ENCODE data around the gene MEAK7.

Gene MEAK7

DNA sequence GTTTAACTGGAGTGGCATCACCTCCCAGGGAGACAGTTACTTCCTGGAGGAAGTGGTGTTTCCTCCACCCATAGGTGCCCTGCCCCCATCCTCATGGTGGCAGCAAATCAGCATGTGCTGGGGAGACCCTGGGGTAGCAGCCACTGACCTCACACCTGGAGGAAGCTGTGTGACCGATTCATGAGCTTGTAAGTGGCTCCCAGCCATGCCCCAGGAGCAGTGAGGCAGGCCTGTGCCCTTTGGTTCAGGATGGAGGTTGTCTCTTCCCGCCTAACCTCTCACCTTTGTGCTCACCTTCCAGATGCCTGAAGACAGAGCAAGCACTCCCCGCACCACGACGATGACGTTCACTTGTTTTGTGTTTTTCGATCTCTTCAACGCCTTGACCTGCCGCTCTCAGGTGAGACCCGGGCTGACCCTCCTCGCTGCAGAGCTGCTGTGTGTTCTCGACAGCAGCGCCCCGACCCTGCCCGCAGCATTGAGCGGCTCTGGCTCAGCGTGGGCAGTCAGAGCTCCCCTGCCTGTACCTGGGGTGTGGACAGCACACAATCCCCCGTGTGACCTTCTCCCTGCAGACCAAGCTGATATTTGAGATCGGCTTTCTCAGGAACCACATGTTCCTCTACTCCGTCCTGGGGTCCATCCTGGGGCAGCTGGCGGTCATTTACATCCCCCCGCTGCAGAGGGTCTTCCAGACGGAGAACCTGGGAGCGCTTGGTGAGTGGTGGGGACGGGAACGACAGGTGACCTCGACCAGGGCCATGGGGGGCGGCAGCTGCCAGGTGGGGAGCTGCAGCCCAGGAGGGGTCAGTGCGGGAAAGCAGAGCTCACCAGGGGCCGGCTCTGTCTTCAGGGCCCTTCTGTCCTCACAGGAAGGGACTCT lies 42.8 kb downstream of the MEAK7 start:
- H3K4me3 ChIP-seq (ENCODE audit: low read length in 2 of 2) = no peak overlapping the region
- peak overlapping the region; percentile 18 for H2BK120ac ChIP-seq (ENCODE audit: low read depth, low read length)
- H3K4ac ChIP-seq (ENCODE audit: low read length) = no peak overlapping the region
- H4K8ac ChIP-seq (ENCODE audit: low read depth, low read length) = peak overlapping the region; percentile 43
- no peak overlapping the region for H3K4me2 ChIP-seq (ENCODE audit: insufficient read depth, low read length, poor library complexity, severe bottlenecking)
- H3K27me3 ChIP-seq (ENCODE audit: control insufficient read depth in 3 of 3, insufficient read depth in 3 of 3, low read depth in 1 of 3, low read length in 3 of 3) = no peaks in the 10 kb centered on the region
- DNase-seq (ENCODE audit: low spot score) = no peak
- WGBS, 2 donors (ENCODE audit: extremely low coverage in 2 of 2, insufficient read length in 2 of 2, insufficient replicate concordance in 1 of 2) = no CpG with 5 or more reads among the region's 30 CpGs
- H3K23ac ChIP-seq (ENCODE audit: low read depth, low read length, poor library complexity) = peak overlapping the region; percentile 52
- H2BK5ac ChIP-seq (ENCODE audit: low read length) = no peak overlapping the region
- H3K18ac ChIP-seq (ENCODE audit: low read length) = peak overlapping the region; percentile 64
- H3K36me3 ChIP-seq (replicated peaks in 1 of 2; ENCODE audit: control insufficient read depth in 2 of 2, insufficient read depth in 2 of 2, low read length in 2 of 2) = peaks cover 3 to 8% of the 10 kb centered on the region in 2 donors
- peak overlapping the region; percentile 38 for H3K14ac ChIP-seq (ENCODE audit: low read length)
- no peak overlapping the region for H2BK15ac ChIP-seq (ENCODE audit: low read length)
- H3K9me3 ChIP-seq (replicated peaks in 1 of 2; ENCODE audit: control insufficient read depth in 2 of 2, insufficient read depth in 1 of 2, low read depth in 1 of 2, low read length in 2 of 2) = peaks cover 0 to 10% of the 10 kb centered on the region in 2 donors
- peak overlapping the region; percentile 30 for H3K9ac ChIP-seq (ENCODE audit: low read depth, low read length, poor library complexity)
- H2BK12ac ChIP-seq (ENCODE audit: low read length) = peak overlapping the region; percentile 41
- H3K27ac ChIP-seq (replicated peaks; ENCODE audit: low read length) = no peak overlapping the region
- no peaks in the 10 kb centered on the region for H3K79me1 ChIP-seq (ENCODE audit: low read depth, low read length)
- H2AFZ ChIP-seq (ENCODE audit: low read length) = no peak overlapping the region
- H2AK5ac ChIP-seq (ENCODE audit: low read depth, low read length) = no peak overlapping the region
- H4K91ac ChIP-seq (ENCODE audit: low read depth, low read length, poor library complexity) = no peak overlapping the region
- H3K4me1 ChIP-seq (ENCODE audit: control insufficient read depth in 2 of 2, insufficient read depth in 1 of 2, low read depth in 1 of 2, low read length in 2 of 2) = peaks cover 0 to 2% of the 10 kb centered on the region in 2 donors

DNA sequence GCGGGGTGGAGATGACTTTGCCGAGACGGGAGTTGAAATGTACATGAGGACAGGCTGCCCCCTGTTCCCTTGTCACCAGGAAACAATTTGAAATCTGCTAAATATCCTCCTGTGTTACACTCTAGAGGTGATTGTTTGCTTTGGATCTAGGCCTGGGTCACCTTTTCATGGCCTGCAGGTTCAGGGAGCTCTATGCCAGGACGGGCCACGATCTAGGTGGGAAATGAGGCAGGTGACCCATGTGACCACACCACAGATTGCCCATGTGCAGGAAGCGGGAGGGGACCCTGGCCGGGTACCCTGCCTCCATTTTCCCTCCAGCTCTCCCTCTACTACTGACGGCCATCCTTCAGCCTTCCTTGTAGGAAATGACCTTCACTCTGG lies 43.4 kb downstream of the MEAK7 start:
- DNase-seq (ENCODE audit: low spot score) = no peak
- H2AFZ ChIP-seq (ENCODE audit: low read length) = no peak overlapping the region
- no peaks in the 10 kb centered on the region for H3K27me3 ChIP-seq (ENCODE audit: control insufficient read depth in 3 of 3, insufficient read depth in 3 of 3, low read depth in 1 of 3, low read length in 3 of 3)
- peaks cover 3 to 8% of the 10 kb centered on the region in 2 donors for H3K36me3 ChIP-seq (replicated peaks in 1 of 2; ENCODE audit: control insufficient read depth in 2 of 2, insufficient read depth in 2 of 2, low read length in 2 of 2)
- peak overlapping the region; percentile 43 for H4K8ac ChIP-seq (ENCODE audit: low read depth, low read length)
- peak overlapping the region; percentile 72 for H4K91ac ChIP-seq (ENCODE audit: low read depth, low read length, poor library complexity)
- H3K79me1 ChIP-seq (ENCODE audit: low read depth, low read length) = no peaks in the 10 kb centered on the region
- H2AK5ac ChIP-seq (ENCODE audit: low read depth, low read length) = no peak overlapping the region
- H3K18ac ChIP-seq (ENCODE audit: low read length) = peak overlapping the region; percentile 64
- H3K4me3 ChIP-seq (ENCODE audit: low read length in 2 of 2) = no peak overlapping the region
- no peak overlapping the region for H3K4me2 ChIP-seq (ENCODE audit: insufficient read depth, low read length, poor library complexity, severe bottlenecking)
- no peak overlapping the region for H3K14ac ChIP-seq (ENCODE audit: low read length)
- H3K9ac ChIP-seq (ENCODE audit: low read depth, low read length, poor library complexity) = no peak overlapping the region
- no peak overlapping the region for H3K27ac ChIP-seq (replicated peaks; ENCODE audit: low read length)
- peaks cover 0 to 2% of the 10 kb centered on the region in 2 donors for H3K4me1 ChIP-seq (ENCODE audit: control insufficient read depth in 2 of 2, insufficient read depth in 1 of 2, low read depth in 1 of 2, low read length in 2 of 2)
- no peak overlapping the region for H2BK15ac ChIP-seq (ENCODE audit: low read length)
- peak overlapping the region; percentile 52 for H3K23ac ChIP-seq (ENCODE audit: low read depth, low read length, poor library complexity)
- H2BK120ac ChIP-seq (ENCODE audit: low read depth, low read length) = peak overlapping the region; percentile 18
- no peak overlapping the region for H3K4ac ChIP-seq (ENCODE audit: low read length)
- peaks cover 0 to 4% of the 10 kb centered on the region in 2 donors for H3K9me3 ChIP-seq (replicated peaks in 1 of 2; ENCODE audit: control insufficient read depth in 2 of 2, insufficient read depth in 1 of 2, low read depth in 1 of 2, low read length in 2 of 2)
- H2BK12ac ChIP-seq (ENCODE audit: low read length) = no peak overlapping the region
- WGBS, 2 donors (ENCODE audit: extremely low coverage in 2 of 2, insufficient read length in 2 of 2, insufficient replicate concordance in 1 of 2) = no CpG with 5 or more reads among the region's 8 CpGs
- H2BK5ac ChIP-seq (ENCODE audit: low read length) = no peak overlapping the region

DNA sequence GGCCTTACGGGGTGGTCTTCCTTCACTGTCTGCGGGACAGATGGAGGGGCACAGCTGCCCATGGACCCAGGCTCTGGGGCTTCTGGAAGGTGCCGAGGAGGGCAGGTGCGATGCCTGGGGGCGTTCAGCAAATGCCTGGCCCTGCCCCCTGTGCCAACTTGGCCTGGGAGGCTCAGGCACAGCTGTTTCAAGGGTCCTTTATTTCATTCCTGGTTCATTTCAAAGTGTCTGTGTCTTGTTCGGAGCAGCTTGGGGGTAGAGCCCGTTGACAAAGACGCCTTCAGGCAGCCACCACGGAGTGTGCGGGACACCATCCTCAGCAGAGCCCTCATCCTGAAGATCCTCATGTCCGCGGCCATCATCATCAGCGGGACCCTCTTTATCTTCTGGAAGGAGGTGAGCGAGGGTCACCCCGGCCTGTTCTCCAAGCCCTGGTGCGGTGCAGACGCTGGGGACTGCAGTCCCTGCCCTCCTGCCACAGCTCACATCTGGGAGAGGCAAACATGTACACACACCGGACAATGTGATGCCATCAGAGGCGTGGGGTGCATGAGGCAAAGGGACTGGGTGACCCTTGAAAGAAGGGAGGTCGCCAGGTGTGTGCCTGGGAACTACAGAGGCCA lies 43.9 kb downstream of the MEAK7 start:
- H3K9me3 ChIP-seq (replicated peaks in 1 of 2; ENCODE audit: control insufficient read depth in 2 of 2, insufficient read depth in 1 of 2, low read depth in 1 of 2, low read length in 2 of 2) = peaks cover 0 to 3% of the 10 kb centered on the region in 2 donors
- DNase-seq (ENCODE audit: low spot score) = no peak
- WGBS, 2 donors (ENCODE audit: extremely low coverage in 2 of 2, insufficient read length in 2 of 2, insufficient replicate concordance in 1 of 2) = no CpG with 5 or more reads among the region's 20 CpGs
- peak overlapping the region; percentile 83 for H3K18ac ChIP-seq (ENCODE audit: low read length)
- peak overlapping the region; percentile 72 for H4K91ac ChIP-seq (ENCODE audit: low read depth, low read length, poor library complexity)
- peak overlapping the region; percentile 37 for H3K4ac ChIP-seq (ENCODE audit: low read length)
- peaks cover 3 to 8% of the 10 kb centered on the region in 2 donors for H3K36me3 ChIP-seq (replicated peaks in 1 of 2; ENCODE audit: control insufficient read depth in 2 of 2, insufficient read depth in 2 of 2, low read length in 2 of 2)
- H2BK5ac ChIP-seq (ENCODE audit: low read length) = no peak overlapping the region
- H3K27me3 ChIP-seq (ENCODE audit: control insufficient read depth in 3 of 3, insufficient read depth in 3 of 3, low read depth in 1 of 3, low read length in 3 of 3) = no peaks in the 10 kb centered on the region
- no peak overlapping the region for H2BK12ac ChIP-seq (ENCODE audit: low read length)
- H3K79me1 ChIP-seq (ENCODE audit: low read depth, low read length) = no peaks in the 10 kb centered on the region
- no peak overlapping the region for H2AFZ ChIP-seq (ENCODE audit: low read length)
- H3K14ac ChIP-seq (ENCODE audit: low read length) = peak overlapping the region; percentile 98
- H3K4me2 ChIP-seq (ENCODE audit: insufficient read depth, low read length, poor library complexity, severe bottlenecking) = no peak overlapping the region
- peak overlapping the region; percentile 18 for H2BK120ac ChIP-seq (ENCODE audit: low read depth, low read length)
- H3K27ac ChIP-seq (replicated peaks; ENCODE audit: low read length) = no peak overlapping the region
- H2AK5ac ChIP-seq (ENCODE audit: low read depth, low read length) = peak overlapping the region; percentile 81
- H3K4me1 ChIP-seq (ENCODE audit: control insufficient read depth in 2 of 2, insufficient read depth in 1 of 2, low read depth in 1 of 2, low read length in 2 of 2) = peaks cover 0 to 2% of the 10 kb centered on the region in 2 donors
- no peak overlapping the region for H2BK15ac ChIP-seq (ENCODE audit: low read length)
- H3K9ac ChIP-seq (ENCODE audit: low read depth, low read length, poor library complexity) = no peak overlapping the region
- H3K23ac ChIP-seq (ENCODE audit: low read depth, low read length, poor library complexity) = peak overlapping the region; percentile 43
- no peak overlapping the region for H3K4me3 ChIP-seq (ENCODE audit: low read length in 2 of 2)
- no peak overlapping the region for H4K8ac ChIP-seq (ENCODE audit: low read depth, low read length)

DNA sequence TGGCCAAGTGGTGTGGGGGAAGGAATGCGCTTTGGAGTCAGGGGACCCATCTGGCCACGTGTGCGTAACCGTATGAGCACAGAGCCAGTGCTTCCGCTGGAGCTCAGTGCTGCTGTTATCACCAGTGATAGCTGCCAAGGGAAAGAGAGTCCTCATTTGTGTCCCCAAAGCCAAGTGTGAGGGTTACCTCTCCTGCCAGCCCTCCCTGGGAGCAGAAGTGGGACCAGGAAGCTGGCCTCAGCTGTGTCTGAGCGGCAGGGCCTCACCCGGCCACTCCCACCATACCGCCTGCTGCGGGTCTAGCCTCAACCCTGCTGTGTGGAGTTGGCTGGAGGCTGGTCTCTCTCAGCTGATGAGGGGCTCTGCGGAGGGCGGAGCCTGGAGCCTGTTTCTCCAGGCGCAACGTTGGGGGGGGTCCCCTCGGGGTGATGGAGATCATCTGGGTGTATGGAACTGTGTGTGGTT lies 44.5 kb downstream of the MEAK7 start:
- no peak overlapping the region for H2BK15ac ChIP-seq (ENCODE audit: low read length)
- no CpG with 5 or more reads among the region's 14 CpGs for WGBS, 2 donors (ENCODE audit: extremely low coverage in 2 of 2, insufficient read length in 2 of 2, insufficient replicate concordance in 1 of 2)
- no peak overlapping the region for H4K8ac ChIP-seq (ENCODE audit: low read depth, low read length)
- H3K9ac ChIP-seq (ENCODE audit: low read depth, low read length, poor library complexity) = no peak overlapping the region
- H2AFZ ChIP-seq (ENCODE audit: low read length) = no peak overlapping the region
- H2BK5ac ChIP-seq (ENCODE audit: low read length) = no peak overlapping the region
- H3K14ac ChIP-seq (ENCODE audit: low read length) = no peak overlapping the region
- H3K27me3 ChIP-seq (ENCODE audit: control insufficient read depth in 3 of 3, insufficient read depth in 3 of 3, low read depth in 1 of 3, low read length in 3 of 3) = no peaks in the 10 kb centered on the region
- no peaks in the 10 kb centered on the region for H3K9me3 ChIP-seq (replicated peaks in 1 of 2; ENCODE audit: control insufficient read depth in 2 of 2, insufficient read depth in 1 of 2, low read depth in 1 of 2, low read length in 2 of 2)
- H2AK5ac ChIP-seq (ENCODE audit: low read depth, low read length) = no peak overlapping the region
- DNase-seq (ENCODE audit: low spot score) = no peak
- H3K18ac ChIP-seq (ENCODE audit: low read length) = peak overlapping the region; percentile 33
- H3K4me2 ChIP-seq (ENCODE audit: insufficient read depth, low read length, poor library complexity, severe bottlenecking) = no peak overlapping the region
- H3K4me3 ChIP-seq (ENCODE audit: low read length in 2 of 2) = no peak overlapping the region
- H3K36me3 ChIP-seq (replicated peaks in 1 of 2; ENCODE audit: control insufficient read depth in 2 of 2, insufficient read depth in 2 of 2, low read length in 2 of 2) = peaks cover 3 to 5% of the 10 kb centered on the region in 2 donors
- H3K4me1 ChIP-seq (ENCODE audit: control insufficient read depth in 2 of 2, insufficient read depth in 1 of 2, low read depth in 1 of 2, low read length in 2 of 2) = peaks cover 0 to 2% of the 10 kb centered on the region in 2 donors
- H2BK12ac ChIP-seq (ENCODE audit: low read length) = no peak overlapping the region
- no peak overlapping the region for H3K4ac ChIP-seq (ENCODE audit: low read length)
- no peaks in the 10 kb centered on the region for H3K79me1 ChIP-seq (ENCODE audit: low read depth, low read length)
- H3K23ac ChIP-seq (ENCODE audit: low read depth, low read length, poor library complexity) = peak overlapping the region; percentile 68
- no peak overlapping the region for H4K91ac ChIP-seq (ENCODE audit: low read depth, low read length, poor library complexity)
- H3K27ac ChIP-seq (replicated peaks; ENCODE audit: low read length) = no peak overlapping the region
- H2BK120ac ChIP-seq (ENCODE audit: low read depth, low read length) = no peak overlapping the region

Data from neuronal stem cell (in vitro differentiated cells).